Liver (tissue), 9 donors: ENCODE measurements around the gene RAD9A. TPM values are rescaled to one million over a fixed set of nuclear protein-coding genes. Genes with fewer than 3 reads are reported as not detected.

ENCODE experiments used
- DNase-seq: peaks from one replicate; pipeline ENCODE4 v3.0.0-alpha.2; 2017; ENCODE audit warnings: low spot score
- H3K27ac ChIP-seq, 2 donors: one replicate each; pipeline ENCODE4 v1.7.0; 2013; ENCODE audit warnings: inconsistent platforms in 2 of 2, low read length in 2 of 2, control low read depth in 1 of 2, low read depth in 1 of 2, mild to moderate bottlenecking in 1 of 2
- H3K27me3 ChIP-seq, 4 donors: one replicate each; pipeline versions ENCODE4 v1.6.1 to v1.7.0; 2013; ENCODE audit warnings: low read length in 3 of 4, inconsistent platforms in 1 of 4, mild to moderate bottlenecking in 1 of 4, moderate library complexity in 1 of 4; ENCODE audit not compliant: control insufficient read depth in 4 of 4, insufficient read depth in 4 of 4
- H3K36me3 ChIP-seq, 4 donors: one replicate each; pipeline versions ENCODE4 v1.6.1 to v1.7.0; 2013; ENCODE audit warnings: low read length in 3 of 4, mild to moderate bottlenecking in 3 of 4, low read depth in 1 of 4, moderate library complexity in 1 of 4; ENCODE audit not compliant: control insufficient read depth in 4 of 4, insufficient read depth in 3 of 4
- H3K4me1 ChIP-seq, 4 donors: one replicate each; pipeline versions ENCODE4 v1.6.1 to v1.7.0; 2013; ENCODE audit warnings: low read length in 3 of 4, mild to moderate bottlenecking in 3 of 4, moderate library complexity in 1 of 4; ENCODE audit not compliant: control insufficient read depth in 4 of 4, insufficient read depth in 4 of 4
- H3K4me3 ChIP-seq, 3 donors: one replicate each; pipeline versions ENCODE4 v1.6.1 to v1.7.0; 2013; ENCODE audit warnings: low read length in 3 of 3, control low read depth in 1 of 3, low read depth in 1 of 3, mild to moderate bottlenecking in 1 of 3
- H3K9ac ChIP-seq, 2 donors: one replicate each; pipeline ENCODE4 v1.7.0; 2013; ENCODE audit warnings: low read length in 2 of 2, mild to moderate bottlenecking in 2 of 2, moderate library complexity in 2 of 2, control low read depth in 1 of 2, low read depth in 1 of 2
- H3K9me3 ChIP-seq, 4 donors: one replicate each; pipeline versions ENCODE4 v1.6.1 to v1.7.0; 2013; ENCODE audit warnings: low read length in 3 of 4; ENCODE audit not compliant: control insufficient read depth in 4 of 4
- EGR1 ChIP-seq, 2 donors: IDR thresholded peaks; 2 replicates each; pipeline ENCODE4 v1.6.1; 2016 to 2018; ENCODE audit warnings: antibody characterized with exemption in 2 of 2, low read depth in 2 of 2
- FOXA1 ChIP-seq: IDR thresholded peaks from 2 replicates; pipeline ENCODE4 v1.6.1; 2016; ENCODE audit warnings: antibody characterized with exemption
- FOXA2 ChIP-seq: IDR thresholded peaks from 2 replicates; pipeline ENCODE4 v1.6.1; 2016; ENCODE audit warnings: antibody characterized with exemption
- GABPA ChIP-seq, 2 donors: IDR thresholded peaks in 1 of 2; conservative IDR thresholded peaks in 1 of 2; 2 replicates each; pipeline ENCODE4 v1.6.1; 2016; ENCODE audit warnings: antibody characterized with exemption in 2 of 2, mild to moderate bottlenecking in 1 of 2, moderate library complexity in 1 of 2
- HNF4A ChIP-seq, 2 donors: conservative IDR thresholded peaks; 2 replicates each; pipeline ENCODE4 v1.6.1; 2016; ENCODE audit warnings: antibody characterized with exemption in 2 of 2, mild to moderate bottlenecking in 2 of 2
- HNF4G ChIP-seq: IDR thresholded peaks from 2 replicates; pipeline ENCODE4 v1.6.1; 2016; ENCODE audit warnings: antibody characterized with exemption
- JUND ChIP-seq, 2 donors: IDR thresholded peaks; 2 replicates each; pipeline ENCODE4 v1.6.1; 2016; ENCODE audit warnings: antibody characterized with exemption in 2 of 2
- NR2F2 ChIP-seq: IDR thresholded peaks from 2 replicates; pipeline ENCODE4 v1.6.1; 2016; ENCODE audit warnings: antibody characterized with exemption
- RAD21 ChIP-seq, 2 donors: IDR thresholded peaks; 2 replicates each; pipeline ENCODE4 v1.6.1; 2016; ENCODE audit warnings: antibody characterized with exemption in 2 of 2, mild to moderate bottlenecking in 2 of 2
- RXRA ChIP-seq, 2 donors: IDR thresholded peaks; 2 replicates each; pipeline ENCODE4 v1.6.1; 2017 to 2018; ENCODE audit warnings: antibody characterized with exemption in 2 of 2, mild to moderate bottlenecking in 1 of 2
- SP1 ChIP-seq: IDR thresholded peaks from 2 replicates; pipeline ENCODE4 v1.6.1; 2018; ENCODE audit warnings: antibody characterized with exemption, mild to moderate bottlenecking
- TAF1 ChIP-seq: conservative IDR thresholded peaks from 2 replicates; pipeline ENCODE4 v1.6.1; 2016; ENCODE audit warnings: antibody characterized with exemption, mild to moderate bottlenecking
- YY1 ChIP-seq: IDR thresholded peaks from 2 replicates; pipeline ENCODE4 v1.6.1; 2016; ENCODE audit warnings: antibody characterized with exemption, mild to moderate bottlenecking
- WGBS: extraction: QIAGEN DNeasy Blood & Tissue Kit; methylation state at CpG from one replicate; pipeline ENCODE4 v1.1.7; 2013; 5-methylcytosine and 5-hydroxymethylcytosine counted together
- polyA plus RNA-seq, 2 donors: library from polyadenylated mRNA; stranded (reverse) in 1 of 2; unstranded in 1 of 2; fragments of 200-250 nt in 1 of 2; fragments of >200 nt in 1 of 2; fragmentation: Nextera tagmentation in 1 of 2; extraction: Ambion mirVana in 1 of 2; gene quantifications; one replicate each; pipeline versions ENCODE4 v1.2.1 to v1.2.3, GENCODE V29; 2013 to 2015
- total RNA-seq, 2 donors: library from RNA; depleted of rRNA; stranded (reverse); fragments of >200 nt; gene quantifications; one replicate each; pipeline ENCODE4 v1.2.3, GENCODE V29; 2014
- TF ChIP-seq, protein P1 (sequence below): fragments of 150-350 bp; IDR thresholded peaks from 2 replicates; pipeline ENCODE4 v1.5.1; 2017; ENCODE audit warnings: improper control_type of control experiment, low read depth, low read length; ENCODE audit not compliant: missing input control
- TF ChIP-seq, protein P2 (sequence below): IDR thresholded peaks from 2 replicates; pipeline ENCODE4 v1.6.1; 2016; ENCODE audit warnings: antibody characterized with exemption, mild to moderate bottlenecking
- TF ChIP-seq, protein P3 (sequence below): IDR thresholded peaks from 2 replicates; pipeline ENCODE4 v1.6.1; 2016; ENCODE audit warnings: antibody characterized with exemption
- TF ChIP-seq, protein P4 (sequence below): IDR thresholded peaks from 2 replicates; pipeline ENCODE4 v1.6.1; 2016; ENCODE audit warnings: antibody characterized with exemption
- TF ChIP-seq, protein P5 (sequence below): IDR thresholded peaks from 2 replicates; pipeline ENCODE4 v1.6.1; 2016; ENCODE audit warnings: antibody characterized with exemption
- donor health status: healthy.
- donor health status: healthy.
- donor health status: healthy.
- donor health status: healthy.
- donor health status: healthy.

RAD9A gene
- total and polyA plus RNA-seq, 4 donors: 4.5 to 8.6 (median 5.6) TPM

DNA sequence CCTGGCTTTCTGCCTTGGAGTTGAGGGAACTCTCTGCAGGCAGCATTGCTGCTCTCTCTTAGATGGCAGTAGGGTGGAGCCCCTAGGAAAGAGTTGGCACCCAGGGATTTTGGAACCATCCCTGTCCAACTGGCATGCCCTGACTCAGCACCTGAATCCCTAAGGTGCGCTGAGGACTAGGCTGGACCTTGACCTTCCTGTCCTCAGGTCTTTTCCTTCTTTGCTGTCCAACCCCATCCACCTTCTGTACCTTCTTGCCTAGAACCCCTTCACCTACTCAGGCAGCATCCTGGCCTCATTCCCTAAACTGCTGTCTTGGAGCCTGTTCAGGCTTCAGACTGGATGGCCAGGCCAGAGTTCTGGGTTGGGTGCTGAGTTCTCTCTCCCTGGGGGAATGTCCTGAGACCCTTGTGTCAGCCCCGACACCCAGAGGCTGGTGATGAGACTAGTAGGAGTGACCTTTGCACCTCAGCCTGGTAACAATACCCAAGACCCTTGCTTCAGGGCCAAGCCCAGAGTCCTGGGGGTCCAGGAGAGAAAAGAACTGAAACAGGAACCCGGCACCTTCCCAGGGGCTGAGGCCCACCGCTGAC, 35.9 kb upstream of the RAD9A start:
- WGBS: 69% methylated on average over 4 of the region's 4 CpGs
- H3K27ac ChIP-seq: peak overlapping the region; percentile 97 to 99
- H3K27me3 ChIP-seq: no peaks in the 10 kb centered on the region
- H3K4me3 ChIP-seq: no peak overlapping the region
- DNase-seq: no peak
- H3K9ac ChIP-seq: peak overlapping the region in 1 of 2 donors; percentile 17
- peaks cover 0 to 1% (median 0%) of the 10 kb centered on the region in 4 donors for H3K36me3 ChIP-seq
- peaks cover 15 to 45% (median 31%) of the 10 kb centered on the region in 4 donors for H3K4me1 ChIP-seq
- H3K9me3 ChIP-seq: no peaks in the 10 kb centered on the region
- TF ChIP-seq FOXA2 (no peak), RAD21 (IDR thresholded peaks at IDR 0.05) (no peak), HNF4A (conservative IDR thresholded peaks at IDR 0.05) (no peak), HNF4G (no peak), TAF1 (no peak), YY1 (no peak), GABPA (IDR thresholded peaks at IDR 0.05 in 1 of 2, conservative IDR thresholded peaks at IDR 0.05 in 1 of 2) (no peak), SP1 (no peak), NR2F2 (no peak), RXRA (IDR thresholded peaks at IDR 0.05) (no peak), JUND (IDR thresholded peaks at IDR 0.05) (no peak), FOXA1 (no peak), EGR1 (IDR thresholded peaks at IDR 0.05; ENCODE audit: low read depth in 2 of 2) (no peak)
- TF ChIP-seq, protein P1, sequence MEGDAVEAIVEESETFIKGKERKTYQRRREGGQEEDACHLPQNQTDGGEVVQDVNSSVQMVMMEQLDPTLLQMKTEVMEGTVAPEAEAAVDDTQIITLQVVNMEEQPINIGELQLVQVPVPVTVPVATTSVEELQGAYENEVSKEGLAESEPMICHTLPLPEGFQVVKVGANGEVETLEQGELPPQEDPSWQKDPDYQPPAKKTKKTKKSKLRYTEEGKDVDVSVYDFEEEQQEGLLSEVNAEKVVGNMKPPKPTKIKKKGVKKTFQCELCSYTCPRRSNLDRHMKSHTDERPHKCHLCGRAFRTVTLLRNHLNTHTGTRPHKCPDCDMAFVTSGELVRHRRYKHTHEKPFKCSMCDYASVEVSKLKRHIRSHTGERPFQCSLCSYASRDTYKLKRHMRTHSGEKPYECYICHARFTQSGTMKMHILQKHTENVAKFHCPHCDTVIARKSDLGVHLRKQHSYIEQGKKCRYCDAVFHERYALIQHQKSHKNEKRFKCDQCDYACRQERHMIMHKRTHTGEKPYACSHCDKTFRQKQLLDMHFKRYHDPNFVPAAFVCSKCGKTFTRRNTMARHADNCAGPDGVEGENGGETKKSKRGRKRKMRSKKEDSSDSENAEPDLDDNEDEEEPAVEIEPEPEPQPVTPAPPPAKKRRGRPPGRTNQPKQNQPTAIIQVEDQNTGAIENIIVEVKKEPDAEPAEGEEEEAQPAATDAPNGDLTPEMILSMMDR: no peak
- TF ChIP-seq, protein P2, sequence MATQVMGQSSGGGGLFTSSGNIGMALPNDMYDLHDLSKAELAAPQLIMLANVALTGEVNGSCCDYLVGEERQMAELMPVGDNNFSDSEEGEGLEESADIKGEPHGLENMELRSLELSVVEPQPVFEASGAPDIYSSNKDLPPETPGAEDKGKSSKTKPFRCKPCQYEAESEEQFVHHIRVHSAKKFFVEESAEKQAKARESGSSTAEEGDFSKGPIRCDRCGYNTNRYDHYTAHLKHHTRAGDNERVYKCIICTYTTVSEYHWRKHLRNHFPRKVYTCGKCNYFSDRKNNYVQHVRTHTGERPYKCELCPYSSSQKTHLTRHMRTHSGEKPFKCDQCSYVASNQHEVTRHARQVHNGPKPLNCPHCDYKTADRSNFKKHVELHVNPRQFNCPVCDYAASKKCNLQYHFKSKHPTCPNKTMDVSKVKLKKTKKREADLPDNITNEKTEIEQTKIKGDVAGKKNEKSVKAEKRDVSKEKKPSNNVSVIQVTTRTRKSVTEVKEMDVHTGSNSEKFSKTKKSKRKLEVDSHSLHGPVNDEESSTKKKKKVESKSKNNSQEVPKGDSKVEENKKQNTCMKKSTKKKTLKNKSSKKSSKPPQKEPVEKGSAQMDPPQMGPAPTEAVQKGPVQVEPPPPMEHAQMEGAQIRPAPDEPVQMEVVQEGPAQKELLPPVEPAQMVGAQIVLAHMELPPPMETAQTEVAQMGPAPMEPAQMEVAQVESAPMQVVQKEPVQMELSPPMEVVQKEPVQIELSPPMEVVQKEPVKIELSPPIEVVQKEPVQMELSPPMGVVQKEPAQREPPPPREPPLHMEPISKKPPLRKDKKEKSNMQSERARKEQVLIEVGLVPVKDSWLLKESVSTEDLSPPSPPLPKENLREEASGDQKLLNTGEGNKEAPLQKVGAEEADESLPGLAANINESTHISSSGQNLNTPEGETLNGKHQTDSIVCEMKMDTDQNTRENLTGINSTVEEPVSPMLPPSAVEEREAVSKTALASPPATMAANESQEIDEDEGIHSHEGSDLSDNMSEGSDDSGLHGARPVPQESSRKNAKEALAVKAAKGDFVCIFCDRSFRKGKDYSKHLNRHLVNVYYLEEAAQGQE: no peak
- TF ChIP-seq, protein P3, sequence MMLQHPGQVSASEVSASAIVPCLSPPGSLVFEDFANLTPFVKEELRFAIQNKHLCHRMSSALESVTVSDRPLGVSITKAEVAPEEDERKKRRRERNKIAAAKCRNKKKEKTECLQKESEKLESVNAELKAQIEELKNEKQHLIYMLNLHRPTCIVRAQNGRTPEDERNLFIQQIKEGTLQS: no peak
- TF ChIP-seq, protein P4, sequence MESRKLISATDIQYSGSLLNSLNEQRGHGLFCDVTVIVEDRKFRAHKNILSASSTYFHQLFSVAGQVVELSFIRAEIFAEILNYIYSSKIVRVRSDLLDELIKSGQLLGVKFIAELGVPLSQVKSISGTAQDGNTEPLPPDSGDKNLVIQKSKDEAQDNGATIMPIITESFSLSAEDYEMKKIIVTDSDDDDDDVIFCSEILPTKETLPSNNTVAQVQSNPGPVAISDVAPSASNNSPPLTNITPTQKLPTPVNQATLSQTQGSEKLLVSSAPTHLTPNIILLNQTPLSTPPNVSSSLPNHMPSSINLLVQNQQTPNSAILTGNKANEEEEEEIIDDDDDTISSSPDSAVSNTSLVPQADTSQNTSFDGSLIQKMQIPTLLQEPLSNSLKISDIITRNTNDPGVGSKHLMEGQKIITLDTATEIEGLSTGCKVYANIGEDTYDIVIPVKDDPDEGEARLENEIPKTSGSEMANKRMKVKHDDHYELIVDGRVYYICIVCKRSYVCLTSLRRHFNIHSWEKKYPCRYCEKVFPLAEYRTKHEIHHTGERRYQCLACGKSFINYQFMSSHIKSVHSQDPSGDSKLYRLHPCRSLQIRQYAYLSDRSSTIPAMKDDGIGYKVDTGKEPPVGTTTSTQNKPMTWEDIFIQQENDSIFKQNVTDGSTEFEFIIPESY: no peak
- TF ChIP-seq, protein P5, sequence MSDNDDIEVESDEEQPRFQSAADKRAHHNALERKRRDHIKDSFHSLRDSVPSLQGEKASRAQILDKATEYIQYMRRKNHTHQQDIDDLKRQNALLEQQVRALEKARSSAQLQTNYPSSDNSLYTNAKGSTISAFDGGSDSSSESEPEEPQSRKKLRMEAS: no peak
